ENCODE measurements around the gene DLGAP1. TPM values are rescaled to one million over a fixed set of nuclear protein-coding genes. Genes with fewer than 3 reads are reported as not detected.

DLGAP1 gene
- total and polyA plus RNA-seq, 2 of the 13 experiments (the other 11 are each of a cell fraction or from before 2014, with no cell fraction given): 0.01 TPM; not detected in 1

- Histone ChIP-seq H2AFZ (ENCODE audit: low read length) (no peak overlapping the region), H3K4me2 (ENCODE audit: low read depth, low read length) (no peak overlapping the region), H3K9ac (ENCODE audit: insufficient read depth, low read depth, low read length) (no peak overlapping the region), H4K20me1 (ENCODE audit: insufficient read depth, low read length) (no peaks in the 10 kb centered on the region), H3K27me3 (ENCODE audit: control insufficient read depth in 1 of 2, insufficient read depth in 2 of 2, low read length in 2 of 2) (no peaks in the 10 kb centered on the region; a peak in 1 of 5 replicates), H3K27ac (ENCODE audit: extremely low read length, insufficient read depth, low read length) (no peak overlapping the region), H3K4me1 (ENCODE audit: insufficient read depth, low read length) (no peaks in the 10 kb centered on the region), H3K9me3 (ENCODE audit: low read length) (no peaks in the 10 kb centered on the region), H3K4me3 (replicated peaks in 1 of 3; ENCODE audit: insufficient read depth in 1 of 3, low read depth in 2 of 3, low read length in 3 of 3) (no peak overlapping the region), H3K36me3 (replicated peaks in 1 of 2; ENCODE audit: control insufficient read depth in 1 of 2, insufficient read depth in 2 of 2, low read length in 2 of 2) (no peaks in the 10 kb centered on the region), H3K79me2 (ENCODE audit: insufficient read depth, low read length) (no peaks in the 10 kb centered on the region)
- in situ Hi-C loops (cut with HindIII; ENCODE audit: extremely low pct_ligation_motif_present, low pct_unique_long_range_greater_than_20kb): no loop called here
- DNase-seq (ENCODE audit: low spot score) (no peak), FAIRE-seq (no peak), ATAC-seq (no peak)
- TF ChIP-seq, protein P1, sequence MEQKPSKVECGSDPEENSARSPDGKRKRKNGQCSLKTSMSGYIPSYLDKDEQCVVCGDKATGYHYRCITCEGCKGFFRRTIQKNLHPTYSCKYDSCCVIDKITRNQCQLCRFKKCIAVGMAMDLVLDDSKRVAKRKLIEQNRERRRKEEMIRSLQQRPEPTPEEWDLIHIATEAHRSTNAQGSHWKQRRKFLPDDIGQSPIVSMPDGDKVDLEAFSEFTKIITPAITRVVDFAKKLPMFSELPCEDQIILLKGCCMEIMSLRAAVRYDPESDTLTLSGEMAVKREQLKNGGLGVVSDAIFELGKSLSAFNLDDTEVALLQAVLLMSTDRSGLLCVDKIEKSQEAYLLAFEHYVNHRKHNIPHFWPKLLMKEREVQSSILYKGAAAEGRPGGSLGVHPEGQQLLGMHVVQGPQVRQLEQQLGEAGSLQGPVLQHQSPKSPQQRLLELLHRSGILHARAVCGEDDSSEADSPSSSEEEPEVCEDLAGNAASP (CRISPR knock-in tag; IDR thresholded peaks at IDR 0.05; ENCODE audit: borderline replicate concordance): no peak
- TF ChIP-seq IKZF1 (IDR thresholded peaks at IDR 0.05) (no peak), SP2 (CRISPR knock-in tag; IDR thresholded peaks at IDR 0.05) (no peak), BRCA1 (CRISPR knock-in tag; IDR thresholded peaks at IDR 0.05) (no peak), SYNCRIP (IDR thresholded peaks at IDR 0.05; ENCODE audit: insufficient read depth, low read depth, low read length) (no peak)
- ChIA-PET POLR2A (no interaction called here), CTCF (ENCODE audit: low intra/inter-chr PET ratio, low total read pairs) (no interaction called here)
- intact Hi-C loops (cut with micrococcal nuclease; ENCODE audit: unreplicated experiment): no loop called here
- WGBS (ENCODE audit: low lambda C conversion rate): 0% methylated on average over 2 of the region's 2 CpGs
- BruUV-seq (replicated peaks): no TSS peak
Measured at GRCh38 chr18:4284528-4284927, 170.6 kb downstream of the DLGAP1 start.

DNA sequence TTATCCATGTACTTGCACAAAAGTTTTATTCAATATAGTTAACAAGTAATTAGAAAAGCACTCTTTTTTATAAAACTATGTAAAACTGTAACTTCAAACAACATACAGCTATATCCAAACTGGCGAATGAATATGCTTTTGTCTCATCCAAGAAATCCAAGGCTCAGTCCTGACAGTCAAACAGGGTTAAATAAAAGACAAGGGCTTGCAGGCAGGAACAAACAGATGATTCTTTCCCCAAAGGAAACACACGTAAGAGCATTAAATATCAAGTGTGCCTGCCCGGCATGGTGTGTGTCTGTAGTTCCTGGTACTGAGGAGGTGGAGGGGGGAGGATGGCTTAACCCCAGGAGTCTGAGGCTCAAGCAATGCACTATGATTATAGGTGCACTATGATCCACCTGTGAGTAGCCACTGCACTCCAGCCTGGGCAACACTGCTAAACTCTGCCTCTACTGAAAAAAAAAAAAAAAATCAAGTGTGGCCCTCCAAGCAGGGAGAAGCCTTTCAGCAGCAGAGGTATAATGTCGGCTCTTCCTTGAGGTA is 171.3 kb downstream of the DLGAP1 start:
- FAIRE-seq (no peak), ATAC-seq (no peak)
- intact Hi-C loops (cut with micrococcal nuclease; ENCODE audit: unreplicated experiment): no loop called here

More for the DNA sequence above, 171.3 kb downstream of the DLGAP1 start:
- H4K20me1 ChIP-seq (ENCODE audit: insufficient read depth, low read length): no peaks in the 10 kb centered on the region
- no peak for DNase-seq (ENCODE audit: low spot score)
- no peak overlapping the region for H3K9ac ChIP-seq (ENCODE audit: insufficient read depth, low read depth, low read length)
- POLR2A ChIA-PET: no interaction called here
- CTCF ChIA-PET (ENCODE audit: low intra/inter-chr PET ratio, low total read pairs): no interaction called here
- no peaks in the 10 kb centered on the region for H3K9me3 ChIP-seq (ENCODE audit: low read length)
- H3K4me1 ChIP-seq (ENCODE audit: insufficient read depth, low read length): no peaks in the 10 kb centered on the region
- no peaks in the 10 kb centered on the region; a peak in 1 of 5 replicates for H3K27me3 ChIP-seq (ENCODE audit: control insufficient read depth in 1 of 2, insufficient read depth in 2 of 2, low read length in 2 of 2)
- H3K36me3 ChIP-seq (replicated peaks in 1 of 2; ENCODE audit: control insufficient read depth in 1 of 2, insufficient read depth in 2 of 2, low read length in 2 of 2): no peaks in the 10 kb centered on the region
- H3K4me3 ChIP-seq (replicated peaks in 1 of 3; ENCODE audit: insufficient read depth in 1 of 3, low read depth in 2 of 3, low read length in 3 of 3): no peak overlapping the region
- TF ChIP-seq ZNF772 (CRISPR knock-in tag; IDR thresholded peaks at IDR 0.05): no peak
- TF ChIP-seq EP300 (IDR thresholded peaks at IDR 0.05; ENCODE audit: low read depth in 2 of 2, low read length in 2 of 2): no peak
- TF ChIP-seq EP300 (CRISPR knock-in tag; IDR thresholded peaks at IDR 0.05; ENCODE audit: borderline replicate concordance): no peak
- TF ChIP-seq SRF (IDR thresholded peaks at IDR 0.05; ENCODE audit: low read depth, low read length): no peak
- TF ChIP-seq HNRNPH1 (optimal IDR thresholded peaks at IDR 0.05; ENCODE audit: low read depth, low read length): no peak
- TF ChIP-seq SOX13 (IDR thresholded peaks at IDR 0.05): no peak
- no peak for TF ChIP-seq SOX13 (CRISPR knock-in tag; conservative IDR thresholded peaks at IDR 0.05 in 1 of 2, IDR thresholded peaks at IDR 0.05 in 1 of 2)
- TF ChIP-seq ZNF180 (CRISPR knock-in tag; IDR thresholded peaks at IDR 0.05; ENCODE audit: borderline replicate concordance, low read depth): no peak
- no peak for TF ChIP-seq TBL1XR1 (IDR thresholded peaks at IDR 0.05; ENCODE audit: borderline replicate concordance, low read length, partially characterized antibody)
- TF ChIP-seq GMEB1 (CRISPR knock-in tag; IDR thresholded peaks at IDR 0.05; ENCODE audit: borderline replicate concordance): no peak
- no peak for TF ChIP-seq RXRB (CRISPR knock-in tag; IDR thresholded peaks at IDR 0.05; ENCODE audit: borderline replicate concordance)
- no peak overlapping the region for H2AFZ ChIP-seq (ENCODE audit: low read length)
- no peak overlapping the region for H3K27ac ChIP-seq (ENCODE audit: extremely low read length, insufficient read depth, low read length)
- in situ Hi-C loops (cut with HindIII; ENCODE audit: extremely low pct_ligation_motif_present, low pct_unique_long_range_greater_than_20kb): no loop called here
- WGBS (ENCODE audit: low lambda C conversion rate): 1% methylated on average over 4 of the region's 4 CpGs
- BruUV-seq (replicated peaks): no TSS peak
- no peaks in the 10 kb centered on the region for H3K79me2 ChIP-seq (ENCODE audit: insufficient read depth, low read length)
- no peak overlapping the region for H3K4me2 ChIP-seq (ENCODE audit: low read depth, low read length)

Data from HepG2 (cell line).